Measurements from ENCODE around the gene DCST1. TPM values are rescaled to one million over a fixed set of nuclear protein-coding genes. Genes with fewer than 3 reads are reported as not detected.

The DCST1 gene
- total and polyA plus RNA-seq, 2 of the 4 experiments (the other 2 are of a cell fraction) = not detected

DNA sequence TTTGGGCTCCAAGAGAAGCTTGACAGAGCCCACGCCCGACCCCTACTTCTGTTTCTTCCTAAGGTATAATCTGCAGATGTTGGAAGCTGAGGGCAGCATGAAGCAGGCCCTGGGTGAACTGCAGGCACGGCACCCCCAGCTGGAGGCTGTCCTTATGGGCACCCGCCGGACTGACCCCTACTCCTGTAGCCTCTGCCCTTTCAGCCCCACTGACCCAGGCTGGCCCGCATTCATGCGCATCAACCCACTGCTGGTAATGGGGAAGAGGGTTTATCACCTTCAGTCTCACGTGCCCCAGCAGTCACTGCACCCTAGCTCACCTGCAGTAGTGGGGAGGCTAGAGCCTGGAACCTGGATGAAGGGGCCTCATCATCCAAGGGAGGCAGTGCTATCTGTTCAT lies 43.3 kb upstream of the DCST1 start:
- H3K18ac ChIP-seq (ENCODE audit: low read depth, low read length) = no peak overlapping the region
- H3K56ac ChIP-seq (ENCODE audit: extremely low read depth, insufficient read depth, low read length) = no peak overlapping the region
- H3K4me1 ChIP-seq (ENCODE audit: control insufficient read depth, insufficient read depth, low read length) = peaks cover 4% of the 10 kb centered on the region; the same call in 1 of the 2 replicates
- no peak overlapping the region for H2BK5ac ChIP-seq (ENCODE audit: low read depth, low read length, poor library complexity, severe bottlenecking)
- H3K79me1 ChIP-seq (ENCODE audit: low read depth in 1 of 2, low read length in 2 of 2) = peaks cover 18 to 46% of the 10 kb centered on the region in 2 experiments
- H3K27me3 ChIP-seq (ENCODE audit: control insufficient read depth, insufficient read depth, low read length) = no peaks in the 10 kb centered on the region
- no peak overlapping the region for H3K4ac ChIP-seq (ENCODE audit: low read depth, low read length)
- no peak overlapping the region for H3K23ac ChIP-seq (ENCODE audit: low read depth, low read length)
- no peak overlapping the region for H3K4me3 ChIP-seq (ENCODE audit: insufficient read depth, low read depth, low read length)
- no peak overlapping the region for H2BK120ac ChIP-seq (ENCODE audit: low read depth, low read length)
- H2AK5ac ChIP-seq (ENCODE audit: low read depth, low read length) = no peak overlapping the region
- H4K8ac ChIP-seq (ENCODE audit: low read depth in 2 of 2, low read length in 2 of 2) = no peak overlapping the region
- no TSS peak for BruUV-seq (replicated peaks)
- no peak overlapping the region for H4K5ac ChIP-seq (ENCODE audit: low read depth, low read length)
- ATAC-seq (ENCODE audit: low read depth) = no peak
- no peak overlapping the region for H3K27ac ChIP-seq (ENCODE audit: insufficient read depth, low read length)
- in situ Hi-C loops (cut with MboI; ENCODE audit: low sequenced_read_pairs) (no loop called here), intact Hi-C loops (cut with micrococcal nuclease) (no loop called here), dilution Hi-C loops (cut with HindIII; ENCODE audit: low sequenced_read_pairs, unreplicated experiment) (no loop called here)
- no peak overlapping the region for H2BK15ac ChIP-seq (ENCODE audit: low read depth, low read length)
- POLR2A ChIA-PET (ENCODE audit: unreplicated experiment) = no interaction called here
- H2AFZ ChIP-seq (replicated peaks; ENCODE audit: low read length, poor library complexity) = peak overlapping the region; percentile 58
- peaks cover 10% of the 10 kb centered on the region for H3K9me1 ChIP-seq (ENCODE audit: insufficient read depth, low read length)
- no peak overlapping the region for H2BK20ac ChIP-seq (ENCODE audit: low read depth, low read length)
- H4K91ac ChIP-seq (ENCODE audit: insufficient read depth, low read depth, low read length) = no peak overlapping the region
- no peak for DNase-seq
- peaks cover 28% of the 10 kb centered on the region for H3K36me3 ChIP-seq (ENCODE audit: control insufficient read depth, insufficient read depth, low read length)
- no peak overlapping the region for H3K4me2 ChIP-seq (ENCODE audit: low read depth, low read length)
- H3K14ac ChIP-seq (replicated peaks; ENCODE audit: low read depth, low read length) = no peak overlapping the region
- H3K9ac ChIP-seq (ENCODE audit: low read depth, low read length) = no peak overlapping the region
- no CpG with 5 or more reads among the region's 8 CpGs for WGBS, 2 experiments (ENCODE audit: extremely low coverage in 2 of 2, insufficient read length in 1 of 2)
- peak overlapping the region; percentile 28 for H2AK9ac ChIP-seq (replicated peaks; ENCODE audit: low read depth, low read length, poor library complexity)
- TF ChIP-seq NFE2L2 (IDR thresholded peaks at IDR 0.05; ENCODE audit: low read depth, low read length) (no peak), MXI1 (IDR thresholded peaks at IDR 0.05; ENCODE audit: borderline replicate concordance, low read depth, low read length) (no peak), MAFK (IDR thresholded peaks at IDR 0.05; ENCODE audit: low read depth, low read length) (no peak), SMC3 (IDR thresholded peaks at IDR 0.05; ENCODE audit: low read depth, low read length) (no peak), POLR2A (IDR thresholded peaks at IDR 0.05; ENCODE audit: low read depth, low read length) (no peak), FOS (IDR thresholded peaks at IDR 0.05; ENCODE audit: low read depth, low read length) (no peak), RAD21 (IDR thresholded peaks at IDR 0.05; ENCODE audit: low read length) (no peak), CHD1 (IDR thresholded peaks at IDR 0.05; ENCODE audit: low read depth, low read length) (no peak), BHLHE40 (IDR thresholded peaks at IDR 0.05; ENCODE audit: low read depth, low read length) (no peak), CEBPB (IDR thresholded peaks at IDR 0.05; ENCODE audit: low read depth, low read length) (no peak), RCOR1 (IDR thresholded peaks at IDR 0.05; ENCODE audit: insufficient replicate concordance, low read length) (no peak), RFX5 (IDR thresholded peaks at IDR 0.05; ENCODE audit: low read depth, low read length) (no peak)
- TF ChIP-seq, protein P1, sequence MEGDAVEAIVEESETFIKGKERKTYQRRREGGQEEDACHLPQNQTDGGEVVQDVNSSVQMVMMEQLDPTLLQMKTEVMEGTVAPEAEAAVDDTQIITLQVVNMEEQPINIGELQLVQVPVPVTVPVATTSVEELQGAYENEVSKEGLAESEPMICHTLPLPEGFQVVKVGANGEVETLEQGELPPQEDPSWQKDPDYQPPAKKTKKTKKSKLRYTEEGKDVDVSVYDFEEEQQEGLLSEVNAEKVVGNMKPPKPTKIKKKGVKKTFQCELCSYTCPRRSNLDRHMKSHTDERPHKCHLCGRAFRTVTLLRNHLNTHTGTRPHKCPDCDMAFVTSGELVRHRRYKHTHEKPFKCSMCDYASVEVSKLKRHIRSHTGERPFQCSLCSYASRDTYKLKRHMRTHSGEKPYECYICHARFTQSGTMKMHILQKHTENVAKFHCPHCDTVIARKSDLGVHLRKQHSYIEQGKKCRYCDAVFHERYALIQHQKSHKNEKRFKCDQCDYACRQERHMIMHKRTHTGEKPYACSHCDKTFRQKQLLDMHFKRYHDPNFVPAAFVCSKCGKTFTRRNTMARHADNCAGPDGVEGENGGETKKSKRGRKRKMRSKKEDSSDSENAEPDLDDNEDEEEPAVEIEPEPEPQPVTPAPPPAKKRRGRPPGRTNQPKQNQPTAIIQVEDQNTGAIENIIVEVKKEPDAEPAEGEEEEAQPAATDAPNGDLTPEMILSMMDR (conservative IDR thresholded peaks at IDR 0.05; ENCODE audit: low read depth, low read length) = no peak
- TF ChIP-seq, protein P2, sequence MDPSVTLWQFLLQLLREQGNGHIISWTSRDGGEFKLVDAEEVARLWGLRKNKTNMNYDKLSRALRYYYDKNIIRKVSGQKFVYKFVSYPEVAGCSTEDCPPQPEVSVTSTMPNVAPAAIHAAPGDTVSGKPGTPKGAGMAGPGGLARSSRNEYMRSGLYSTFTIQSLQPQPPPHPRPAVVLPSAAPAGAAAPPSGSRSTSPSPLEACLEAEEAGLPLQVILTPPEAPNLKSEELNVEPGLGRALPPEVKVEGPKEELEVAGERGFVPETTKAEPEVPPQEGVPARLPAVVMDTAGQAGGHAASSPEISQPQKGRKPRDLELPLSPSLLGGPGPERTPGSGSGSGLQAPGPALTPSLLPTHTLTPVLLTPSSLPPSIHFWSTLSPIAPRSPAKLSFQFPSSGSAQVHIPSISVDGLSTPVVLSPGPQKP (IDR thresholded peaks at IDR 0.05; ENCODE audit: borderline replicate concordance, low read depth, low read length) = no peak
- H4K20me1 ChIP-seq (ENCODE audit: insufficient read depth, low read length) = peaks cover 12% of the 10 kb centered on the region; the same call in 1 of the 2 replicates
- H3K9me3 ChIP-seq (ENCODE audit: control insufficient read depth, insufficient read depth, low read length) = no peaks in the 10 kb centered on the region
- CTCF ChIA-PET = no interaction called here

Measured in IMR-90 (cell line).